Measurements from ENCODE around the gene ACP7. TPM values are rescaled to one million over a fixed set of nuclear protein-coding genes. Genes with fewer than 3 reads are reported as not detected.

ACP7 gene
- total RNA-seq, 1 donor from 2014 or later = 0.33 TPM

DNA sequence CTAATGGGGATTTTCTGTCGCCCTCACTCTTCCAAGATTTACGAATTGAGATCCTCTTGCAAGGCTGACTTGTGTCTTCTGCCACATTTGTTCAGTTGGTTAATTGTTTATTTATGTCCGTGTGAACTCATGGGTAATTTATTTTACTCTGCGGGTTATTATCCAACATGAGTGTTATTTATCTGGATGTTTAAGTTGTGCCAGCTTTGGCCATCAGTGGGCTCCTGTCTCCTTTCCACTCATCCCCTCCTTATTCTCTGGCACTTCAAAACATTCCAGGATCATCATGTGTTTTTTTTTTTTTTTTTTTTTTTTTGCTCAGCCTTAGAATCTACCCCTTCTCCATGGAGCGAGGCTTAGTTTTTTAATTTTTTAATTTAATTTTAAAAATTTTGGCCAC is 19.0 kb downstream of the ACP7 start:
- Histone ChIP-seq H3K27me3 (ENCODE audit: control insufficient read depth, insufficient read depth, low read length) (peaks cover 10% of the 10 kb centered on the region), H3K4me3 (ENCODE audit: low read depth, low read length) (no peak overlapping the region), H3K36me3 (ENCODE audit: control insufficient read depth, insufficient read depth, low read length) (no peaks in the 10 kb centered on the region)
- no peak for DNase-seq (ENCODE audit: low read depth)
- TF ChIP-seq, protein P1, sequence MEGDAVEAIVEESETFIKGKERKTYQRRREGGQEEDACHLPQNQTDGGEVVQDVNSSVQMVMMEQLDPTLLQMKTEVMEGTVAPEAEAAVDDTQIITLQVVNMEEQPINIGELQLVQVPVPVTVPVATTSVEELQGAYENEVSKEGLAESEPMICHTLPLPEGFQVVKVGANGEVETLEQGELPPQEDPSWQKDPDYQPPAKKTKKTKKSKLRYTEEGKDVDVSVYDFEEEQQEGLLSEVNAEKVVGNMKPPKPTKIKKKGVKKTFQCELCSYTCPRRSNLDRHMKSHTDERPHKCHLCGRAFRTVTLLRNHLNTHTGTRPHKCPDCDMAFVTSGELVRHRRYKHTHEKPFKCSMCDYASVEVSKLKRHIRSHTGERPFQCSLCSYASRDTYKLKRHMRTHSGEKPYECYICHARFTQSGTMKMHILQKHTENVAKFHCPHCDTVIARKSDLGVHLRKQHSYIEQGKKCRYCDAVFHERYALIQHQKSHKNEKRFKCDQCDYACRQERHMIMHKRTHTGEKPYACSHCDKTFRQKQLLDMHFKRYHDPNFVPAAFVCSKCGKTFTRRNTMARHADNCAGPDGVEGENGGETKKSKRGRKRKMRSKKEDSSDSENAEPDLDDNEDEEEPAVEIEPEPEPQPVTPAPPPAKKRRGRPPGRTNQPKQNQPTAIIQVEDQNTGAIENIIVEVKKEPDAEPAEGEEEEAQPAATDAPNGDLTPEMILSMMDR (IDR thresholded peaks at IDR 0.05; ENCODE audit: insufficient read depth, low read length, poor library complexity, severe bottlenecking) = no peak

DNA sequence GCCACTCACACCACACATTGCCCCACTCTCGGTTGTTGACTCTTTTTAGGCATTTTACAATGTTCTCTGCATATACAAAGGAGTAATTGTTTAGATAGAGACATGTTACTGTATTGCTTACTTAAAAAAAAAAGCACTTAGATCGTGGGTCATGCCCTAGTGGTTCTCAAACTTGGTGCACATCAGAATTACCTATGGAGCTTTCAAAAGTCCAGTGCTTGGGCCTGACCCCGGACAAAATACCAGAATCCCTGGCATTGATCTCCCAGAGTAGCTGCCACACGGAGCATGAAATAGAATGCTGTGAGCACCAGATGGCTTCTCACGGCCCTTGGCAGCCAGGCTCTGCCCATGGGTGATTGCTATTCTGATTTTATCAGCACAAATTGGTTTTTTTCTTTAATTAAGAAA is 20.0 kb downstream of the ACP7 start:
- H3K4me3 ChIP-seq (ENCODE audit: low read depth, low read length) = no peak overlapping the region
- TF ChIP-seq, protein P1 (IDR thresholded peaks at IDR 0.05; ENCODE audit: insufficient read depth, low read length, poor library complexity, severe bottlenecking) = no peak
- no peaks in the 10 kb centered on the region for H3K36me3 ChIP-seq (ENCODE audit: control insufficient read depth, insufficient read depth, low read length)
- H3K27me3 ChIP-seq (ENCODE audit: control insufficient read depth, insufficient read depth, low read length) = peaks cover 3% of the 10 kb centered on the region
- DNase-seq (ENCODE audit: low read depth) = no peak

DNA sequence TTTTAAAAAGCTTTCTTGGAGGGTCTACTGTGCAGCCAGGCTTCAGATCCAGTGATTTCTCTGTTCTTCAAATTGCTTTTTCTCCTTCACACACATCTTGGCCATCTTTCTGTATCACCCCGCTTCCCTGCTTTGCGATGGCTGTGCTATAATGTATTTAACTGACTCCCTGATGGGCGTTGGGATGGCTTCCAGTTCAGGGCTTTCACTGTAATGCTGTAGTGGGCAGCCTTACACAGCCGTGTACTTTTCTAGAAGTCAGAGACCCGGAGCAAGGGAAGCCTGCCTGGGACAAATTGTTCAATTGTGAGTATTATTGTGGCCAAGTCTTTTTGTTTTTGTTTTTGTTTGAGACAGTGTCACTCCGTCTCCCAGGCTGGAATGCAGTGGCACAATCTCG is 22.0 kb downstream of the ACP7 start:
- DNase-seq (ENCODE audit: low read depth) = no peak
- TF ChIP-seq, protein P1 (IDR thresholded peaks at IDR 0.05; ENCODE audit: insufficient read depth, low read length, poor library complexity, severe bottlenecking) = no peak
- H3K27me3 ChIP-seq (ENCODE audit: control insufficient read depth, insufficient read depth, low read length) = peaks cover 3% of the 10 kb centered on the region
- H3K36me3 ChIP-seq (ENCODE audit: control insufficient read depth, insufficient read depth, low read length) = no peaks in the 10 kb centered on the region
- no peak overlapping the region for H3K4me3 ChIP-seq (ENCODE audit: low read depth, low read length)

DNA sequence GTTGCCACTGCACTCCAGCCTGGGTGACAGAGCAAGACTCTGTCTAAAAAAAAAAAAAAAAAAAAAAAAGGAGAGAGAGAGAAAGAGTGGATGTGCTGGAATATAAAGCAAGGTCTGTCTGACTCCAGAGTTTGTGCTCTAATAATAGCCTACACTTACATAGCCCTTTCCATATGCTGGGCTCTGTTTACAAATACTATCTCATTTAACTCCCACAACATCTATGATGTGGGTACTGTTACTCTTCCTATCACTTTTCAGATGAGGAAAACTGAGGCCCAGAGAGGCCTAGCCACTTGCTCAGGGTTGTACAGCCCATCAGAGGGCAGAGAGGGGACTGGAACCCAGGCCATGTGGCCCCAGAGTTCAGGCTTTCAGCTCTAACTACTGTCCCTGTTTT is 25.5 kb downstream of the ACP7 start:
- no peak overlapping the region for H3K4me3 ChIP-seq (ENCODE audit: low read depth, low read length)
- DNase-seq (ENCODE audit: low read depth) = no peak
- TF ChIP-seq, protein P1 (IDR thresholded peaks at IDR 0.05; ENCODE audit: insufficient read depth, low read length, poor library complexity, severe bottlenecking) = no peak
- peaks cover 3% of the 10 kb centered on the region for H3K27me3 ChIP-seq (ENCODE audit: control insufficient read depth, insufficient read depth, low read length)
- H3K36me3 ChIP-seq (ENCODE audit: control insufficient read depth, insufficient read depth, low read length) = no peaks in the 10 kb centered on the region

DNA sequence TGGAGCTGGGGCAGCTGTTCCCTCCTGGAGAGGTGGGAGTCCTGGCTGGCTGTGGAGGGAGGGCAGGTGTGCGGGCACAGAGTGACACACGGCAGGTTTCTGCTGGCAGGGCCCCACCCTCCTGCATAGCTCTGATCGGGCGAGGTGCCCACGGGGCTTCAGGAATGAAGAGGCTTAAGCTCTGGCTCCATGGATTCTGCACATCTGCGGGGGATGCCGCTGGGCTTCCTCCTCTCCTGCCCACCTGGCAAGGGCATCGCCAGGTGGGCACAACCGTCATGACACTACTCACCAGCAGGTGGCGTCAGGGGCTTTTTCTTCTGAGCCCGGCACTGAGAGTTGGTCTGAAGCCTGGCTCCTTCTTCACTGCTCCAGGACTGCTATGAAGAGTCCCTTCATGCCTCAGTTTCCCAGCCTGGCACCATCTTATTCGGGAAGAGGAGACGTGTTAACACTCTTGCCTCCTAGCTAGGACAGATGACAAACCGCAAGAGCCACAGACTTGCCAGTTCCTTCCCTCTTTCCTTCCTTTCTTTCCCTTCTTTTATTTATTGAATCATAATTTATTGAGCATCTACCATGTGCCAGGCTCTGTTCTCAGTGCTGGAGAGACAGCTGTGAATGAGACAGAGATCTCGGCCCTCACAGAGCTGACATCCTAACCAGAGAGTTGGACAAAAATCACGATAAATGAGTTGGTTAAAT is 26.2 kb downstream of the ACP7 start:
- H3K27me3 ChIP-seq (ENCODE audit: control insufficient read depth, insufficient read depth, low read length) = peaks cover 3% of the 10 kb centered on the region
- no peak for DNase-seq (ENCODE audit: low read depth)
- no peaks in the 10 kb centered on the region for H3K36me3 ChIP-seq (ENCODE audit: control insufficient read depth, insufficient read depth, low read length)
- H3K4me3 ChIP-seq (ENCODE audit: low read depth, low read length) = no peak overlapping the region
- TF ChIP-seq, protein P1 (IDR thresholded peaks at IDR 0.05; ENCODE audit: insufficient read depth, low read length, poor library complexity, severe bottlenecking) = peak; percentile 81

Data from kidney epithelial cell (primary cell).